Osteocyte (in vitro differentiated cells): ENCODE measurements around the gene POLL. TPM values are rescaled to one million over a fixed set of nuclear protein-coding genes. Genes with fewer than 3 reads are reported as not detected.

Experiments
- DNase-seq: peaks from one replicate; pipeline ENCODE4 v3.0.0; 2021; ENCODE audit warnings: mixed read lengths; ENCODE audit not compliant: unreplicated experiment; ENCODE audit errors: extremely low spot score
- H3K27ac Mint-ChIP-seq: one replicate; pipeline ENCODE4 v1.8.0; 2021; ENCODE audit warnings: mild to moderate bottlenecking, mixed read lengths; ENCODE audit not compliant: unreplicated experiment
- H3K27me3 Mint-ChIP-seq: one replicate; pipeline ENCODE4 v1.8.0; 2021; ENCODE audit warnings: mixed read lengths; ENCODE audit not compliant: unreplicated experiment
- H3K36me3 Mint-ChIP-seq: one replicate; pipeline ENCODE4 v1.8.0; 2021; ENCODE audit warnings: mixed read lengths; ENCODE audit not compliant: unreplicated experiment
- H3K4me1 Mint-ChIP-seq: one replicate; pipeline ENCODE4 v1.8.0; 2021; ENCODE audit warnings: mixed read lengths; ENCODE audit not compliant: unreplicated experiment
- H3K4me3 Mint-ChIP-seq: one replicate; pipeline ENCODE4 v1.8.0; 2021; ENCODE audit warnings: mild to moderate bottlenecking, moderate library complexity, mixed read lengths; ENCODE audit not compliant: unreplicated experiment
- H3K9me3 Mint-ChIP-seq: one replicate; pipeline ENCODE4 v1.8.0; 2021; ENCODE audit warnings: mixed read lengths; ENCODE audit not compliant: unreplicated experiment
- CTCF ChIP-seq: fragments of 200-600 bp; sonication (generic); IDR thresholded peaks from 2 replicates; pipeline ENCODE4 v1.5.0; 2021; ENCODE audit warnings: antibody characterized with exemption, mild to moderate bottlenecking, moderate library complexity
- total RNA-seq: library from RNA; stranded (reverse); gene quantifications from 2 replicates; pipeline ENCODE4 v1.2.1, GENCODE V29; 2021

Gene POLL
- total RNA-seq, 1 donor from 2014 or later = 35.0 TPM

DNA sequence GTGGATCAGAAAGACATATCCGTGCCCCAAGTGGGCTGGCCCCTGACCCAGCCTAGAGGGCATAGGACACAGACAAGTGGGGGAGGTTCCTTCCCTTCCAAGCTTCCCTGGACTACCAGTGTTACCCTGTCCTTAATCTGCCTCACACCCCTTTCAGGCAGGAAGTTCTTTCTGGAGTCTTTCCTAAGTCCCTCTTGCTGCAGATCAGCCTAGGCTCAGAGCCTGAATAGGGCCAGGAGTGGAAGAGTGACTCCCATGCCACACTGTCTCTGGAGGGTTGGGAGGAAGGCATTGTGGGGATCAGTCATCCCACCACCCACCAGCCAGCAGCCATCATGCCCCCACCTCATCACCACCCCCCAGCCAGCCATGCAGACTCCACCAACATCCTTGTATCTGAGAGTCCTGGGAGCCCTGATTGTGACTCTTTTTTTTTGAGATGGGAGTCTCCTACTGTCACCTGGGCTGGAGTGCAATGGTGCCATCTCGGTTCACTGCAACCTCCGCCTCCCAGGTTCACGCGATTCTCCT, 22.6 kb downstream of the POLL start:
- Mint-ChIP-seq H3K36me3 (no peaks in the 10 kb centered on the region), H3K27ac (no peak overlapping the region), H3K27me3 (peaks cover 34% of the 10 kb centered on the region), H3K4me1 (peaks cover 8% of the 10 kb centered on the region), H3K9me3 (no peaks in the 10 kb centered on the region), H3K4me3 (no peak overlapping the region)
- DNase-seq = no peak
- TF ChIP-seq CTCF = no peak

GRCh38 chr10:101564490-101564991, 23.5 kb downstream of the POLL start:
- H3K9me3 Mint-ChIP-seq = no peaks in the 10 kb centered on the region
- H3K27ac Mint-ChIP-seq = no peak overlapping the region
- no peaks in the 10 kb centered on the region for H3K36me3 Mint-ChIP-seq
- DNase-seq = peak; percentile 83
- peaks cover 3% of the 10 kb centered on the region for H3K4me1 Mint-ChIP-seq
- peaks cover 30% of the 10 kb centered on the region for H3K27me3 Mint-ChIP-seq
- no peak overlapping the region for H3K4me3 Mint-ChIP-seq
- no peak for TF ChIP-seq CTCF

- H3K27ac Mint-ChIP-seq = no peak overlapping the region
- no peak for TF ChIP-seq CTCF
- H3K4me3 Mint-ChIP-seq = no peak overlapping the region
- peak; percentile 71 for DNase-seq
- no peaks in the 10 kb centered on the region for H3K9me3 Mint-ChIP-seq
- H3K36me3 Mint-ChIP-seq = no peaks in the 10 kb centered on the region
- H3K4me1 Mint-ChIP-seq = peaks cover 2% of the 10 kb centered on the region
- peaks cover 23% of the 10 kb centered on the region for H3K27me3 Mint-ChIP-seq
Observed at GRCh38 chr10:101563497-101564040, 24.5 kb downstream of the POLL start.

DNA sequence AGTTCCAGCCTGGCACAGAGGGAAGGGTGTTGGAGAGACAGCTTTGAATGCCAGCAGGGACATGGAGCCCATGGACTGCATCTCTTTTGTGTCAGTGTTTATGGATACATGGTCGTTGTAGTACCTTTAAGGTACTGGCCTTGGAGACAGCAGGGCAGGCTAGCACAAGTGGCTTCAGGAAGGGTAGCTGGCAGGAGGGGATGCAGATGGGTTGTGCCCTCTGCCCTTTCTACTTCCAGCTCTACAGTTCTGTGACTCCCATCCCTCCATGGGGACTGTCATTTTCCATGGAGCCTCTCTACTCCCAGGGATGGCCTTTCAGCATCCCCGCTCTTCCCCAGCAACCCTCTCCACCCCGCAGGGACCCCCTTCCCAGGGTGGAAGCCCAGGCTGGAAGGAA, 25.1 kb downstream of the POLL start:
- no peak overlapping the region for H3K27ac Mint-ChIP-seq
- no peak overlapping the region for H3K4me3 Mint-ChIP-seq
- peaks cover 5% of the 10 kb centered on the region for H3K4me1 Mint-ChIP-seq
- no peak for TF ChIP-seq CTCF
- no peaks in the 10 kb centered on the region for H3K36me3 Mint-ChIP-seq
- DNase-seq = peak; percentile 48
- H3K27me3 Mint-ChIP-seq = peaks cover 20% of the 10 kb centered on the region
- no peaks in the 10 kb centered on the region for H3K9me3 Mint-ChIP-seq

DNA sequence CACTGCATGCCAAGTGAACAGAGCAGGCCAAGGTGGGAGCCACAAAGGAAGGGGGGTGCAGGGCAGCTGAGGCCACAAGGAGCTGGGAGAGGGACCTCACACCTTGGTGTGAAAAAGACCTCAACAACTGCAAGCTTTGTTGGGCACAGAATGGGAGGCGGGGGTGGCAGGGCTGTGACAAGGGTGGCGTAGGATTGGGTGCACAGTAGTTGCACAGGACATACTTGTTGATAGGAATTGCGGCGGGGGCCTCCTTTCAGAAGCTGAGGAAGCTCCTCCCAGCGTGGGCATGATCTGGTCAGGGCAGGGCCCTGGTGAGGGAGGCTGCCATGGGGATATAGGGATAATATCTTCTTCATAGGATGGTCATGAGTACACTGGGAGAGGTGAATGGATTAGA, 25.8 kb downstream of the POLL start:
- Mint-ChIP-seq H3K27me3 (peaks cover 16% of the 10 kb centered on the region), H3K36me3 (no peaks in the 10 kb centered on the region), H3K9me3 (no peaks in the 10 kb centered on the region), H3K27ac (no peak overlapping the region), H3K4me3 (no peak overlapping the region), H3K4me1 (peaks cover 9% of the 10 kb centered on the region)
- DNase-seq = peak; percentile 78
- no peak for TF ChIP-seq CTCF
